ENCODE data around the gene MOAP1.
A peak's percentile ranks its signal among the peaks of the same experiment; 100 is the strongest.
"Not testable (repeated sequence)": the region's sequence is repeated elsewhere in the genome, so short reads cannot be mapped to it uniquely, and the experiment has no call there.

The MOAP1 gene

GRCh38 chr14:93137864-93138263, 46.8 kb downstream of the MOAP1 start:
- no peaks in the 10 kb centered on the region for H3K9me3 ChIP-seq
- DNase-seq = peak; percentile 74
- H3K36me3 ChIP-seq = no peaks in the 10 kb centered on the region
- peaks cover 12% of the 10 kb centered on the region for H3K4me1 ChIP-seq
- peak; percentile 40; the same call in 1 of the 2 replicates for TF ChIP-seq CTCF (IDR thresholded peaks at IDR 0.05; ENCODE audit: low read depth, low read length)
- H3K27me3 ChIP-seq = no peaks in the 10 kb centered on the region
- H3K4me3 ChIP-seq (ENCODE audit: low read depth, low read length) = no peak overlapping the region

GRCh38 chr14:93136508-93136907, 48.2 kb downstream of the MOAP1 start:
- H3K4me1 ChIP-seq = peaks cover 12% of the 10 kb centered on the region

GRCh38 chr14:93136009-93136408, 48.7 kb downstream of the MOAP1 start:
- H3K36me3 ChIP-seq = no peaks in the 10 kb centered on the region
- H3K4me1 ChIP-seq = peaks cover 12% of the 10 kb centered on the region
- no peaks in the 10 kb centered on the region for H3K27me3 ChIP-seq
- H3K9me3 ChIP-seq = no peaks in the 10 kb centered on the region
- TF ChIP-seq CTCF (IDR thresholded peaks at IDR 0.05; ENCODE audit: low read depth, low read length) = no peak
- H3K4me3 ChIP-seq (ENCODE audit: low read depth, low read length) = no peak overlapping the region
- DNase-seq = no peak

More at GRCh38 chr14:93136508-93136907, 48.2 kb downstream of the MOAP1 start:
- not testable (repeated sequence) for H3K9me3 ChIP-seq; H3K4me3 ChIP-seq (ENCODE audit: low read depth, low read length); H3K36me3 ChIP-seq; H3K27me3 ChIP-seq; DNase-seq

GRCh38 chr14:93135399-93135798, 49.3 kb downstream of the MOAP1 start:
- H3K36me3 ChIP-seq = no peaks in the 10 kb centered on the region
- no peak for TF ChIP-seq CTCF (IDR thresholded peaks at IDR 0.05; ENCODE audit: low read depth, low read length)
- peaks cover 12% of the 10 kb centered on the region for H3K4me1 ChIP-seq
- no peaks in the 10 kb centered on the region for H3K9me3 ChIP-seq
- no peak for DNase-seq
- no peaks in the 10 kb centered on the region for H3K27me3 ChIP-seq
- no peak overlapping the region for H3K4me3 ChIP-seq (ENCODE audit: low read depth, low read length)

GRCh38 chr14:93133464-93133863, 51.2 kb downstream of the MOAP1 start:
- TF ChIP-seq CTCF (IDR thresholded peaks at IDR 0.05; ENCODE audit: low read depth, low read length) = no peak
- no peak for DNase-seq

GRCh38 chr14:93132472-93133065, 52.1 kb downstream of the MOAP1 start:
- DNase-seq = peak; percentile 58

More at GRCh38 chr14:93133464-93133863, 51.2 kb downstream of the MOAP1 start:
- Histone ChIP-seq H3K9me3 (no peaks in the 10 kb centered on the region), H3K4me1 (peaks cover 6% of the 10 kb centered on the region), H3K27me3 (no peaks in the 10 kb centered on the region), H3K4me3 (ENCODE audit: low read depth, low read length) (no peak overlapping the region), H3K36me3 (no peaks in the 10 kb centered on the region)

More at GRCh38 chr14:93132472-93133065, 52.1 kb downstream of the MOAP1 start:
- H3K9me3 ChIP-seq = no peaks in the 10 kb centered on the region
- no peaks in the 10 kb centered on the region for H3K36me3 ChIP-seq
- no peak overlapping the region for H3K4me3 ChIP-seq (ENCODE audit: low read depth, low read length)
- no peaks in the 10 kb centered on the region for H3K4me1 ChIP-seq
- peak; percentile 80 for TF ChIP-seq CTCF (IDR thresholded peaks at IDR 0.05; ENCODE audit: low read depth, low read length)
- no peaks in the 10 kb centered on the region for H3K27me3 ChIP-seq

Measured in BE2C (cell line).